Testis (tissue), 2 donors: Measurements from ENCODE around the gene SEPSECS.

ENCODE experiments used
- POLR2A ChIP-seq: fragments of 450-650 bp; IDR thresholded peaks from one replicate; pipeline ENCODE4 v1.6.1; 2017; ENCODE audit warnings: antibody characterized with exemption, mild to moderate bottlenecking, moderate library complexity
- TF ChIP-seq, protein P1 (sequence below), 3 experiments: fragments of 450-650 bp in 2 of 3; fragments of 200-600 bp in 1 of 3; sonication (generic) in 1 of 3; IDR thresholded peaks; one replicate each; pipeline ENCODE4 v1.5.1; 2016 to 2019; ENCODE audit warnings: antibody characterized with exemption in 3 of 3, mild to moderate bottlenecking in 2 of 3, moderate library complexity in 1 of 3

DNA sequence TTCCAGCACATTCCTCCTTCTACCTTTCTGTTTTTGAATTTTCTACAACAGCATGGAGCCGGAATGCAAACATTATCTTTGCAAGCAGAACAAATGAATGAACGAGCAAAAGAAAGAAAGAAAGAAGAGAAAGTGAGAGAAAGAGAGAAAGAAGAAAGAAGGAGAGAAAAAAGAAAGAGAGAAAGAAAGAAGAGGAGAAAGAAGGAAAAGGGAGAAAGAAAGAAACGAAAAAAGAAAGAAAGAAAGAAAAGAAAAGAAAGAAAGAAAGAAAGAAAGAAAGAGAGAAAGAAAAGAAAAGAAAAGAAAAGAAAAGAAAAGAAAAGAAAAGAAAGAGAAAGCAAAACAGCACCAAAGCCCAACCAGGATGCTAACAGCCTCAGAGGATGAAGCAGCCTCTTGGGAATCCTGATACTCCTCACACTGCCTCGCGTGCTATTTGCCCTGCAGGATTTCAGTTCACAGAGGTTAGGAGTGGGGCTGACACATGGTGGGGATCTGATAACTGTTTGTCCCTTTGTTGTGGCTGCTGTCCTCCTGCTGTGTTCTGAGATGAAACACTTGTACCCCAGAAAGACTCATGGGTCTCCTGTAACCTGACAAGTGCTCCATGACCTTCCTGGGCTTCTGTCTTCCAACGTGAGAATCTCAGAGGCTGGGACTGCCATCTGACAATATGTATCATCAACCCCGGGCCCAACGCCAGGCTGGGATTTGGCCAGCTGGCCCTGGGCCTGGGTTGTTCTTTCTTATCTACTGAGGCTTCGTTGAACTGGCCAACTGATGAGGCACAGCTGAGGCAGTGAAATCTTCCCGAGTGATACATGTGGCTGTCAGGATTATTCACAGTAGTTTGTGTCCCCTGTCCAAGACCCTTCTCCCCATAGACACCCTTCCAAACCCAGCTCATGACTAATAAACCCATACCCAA lies 61.0 kb downstream of the SEPSECS start:
- TF ChIP-seq, protein P1, sequence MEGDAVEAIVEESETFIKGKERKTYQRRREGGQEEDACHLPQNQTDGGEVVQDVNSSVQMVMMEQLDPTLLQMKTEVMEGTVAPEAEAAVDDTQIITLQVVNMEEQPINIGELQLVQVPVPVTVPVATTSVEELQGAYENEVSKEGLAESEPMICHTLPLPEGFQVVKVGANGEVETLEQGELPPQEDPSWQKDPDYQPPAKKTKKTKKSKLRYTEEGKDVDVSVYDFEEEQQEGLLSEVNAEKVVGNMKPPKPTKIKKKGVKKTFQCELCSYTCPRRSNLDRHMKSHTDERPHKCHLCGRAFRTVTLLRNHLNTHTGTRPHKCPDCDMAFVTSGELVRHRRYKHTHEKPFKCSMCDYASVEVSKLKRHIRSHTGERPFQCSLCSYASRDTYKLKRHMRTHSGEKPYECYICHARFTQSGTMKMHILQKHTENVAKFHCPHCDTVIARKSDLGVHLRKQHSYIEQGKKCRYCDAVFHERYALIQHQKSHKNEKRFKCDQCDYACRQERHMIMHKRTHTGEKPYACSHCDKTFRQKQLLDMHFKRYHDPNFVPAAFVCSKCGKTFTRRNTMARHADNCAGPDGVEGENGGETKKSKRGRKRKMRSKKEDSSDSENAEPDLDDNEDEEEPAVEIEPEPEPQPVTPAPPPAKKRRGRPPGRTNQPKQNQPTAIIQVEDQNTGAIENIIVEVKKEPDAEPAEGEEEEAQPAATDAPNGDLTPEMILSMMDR (IDR thresholded peaks at IDR 0.05) = no peak
- TF ChIP-seq POLR2A = no peak
